ENCODE results near the gene SMS.
"Not testable (repeated sequence)": the region's sequence is repeated elsewhere in the genome, so short reads cannot be mapped to it uniquely, and the experiment has no call there.

The SMS gene

GRCh38 chrX:21944136-21944615 lies 3.7 kb downstream of the SMS start:
- H3K4me1 ChIP-seq = peaks cover 0 to 42% (median 3%) of the 10 kb centered on the region in 4 donors
- TF ChIP-seq CTCF (IDR thresholded peaks at IDR 0.05) = no peak
- H3K9me3 ChIP-seq = no peaks in the 10 kb centered on the region
- no peaks in the 10 kb centered on the region for H3K27me3 ChIP-seq
- peak overlapping the region; percentile 44 to 81 for H3K27ac ChIP-seq
- no peak for DNase-seq
- intact Hi-C loops (cut with DNase I; ENCODE audit: low total_unique reads) = loop anchor here (10.0 kb wide), 1 partner anchor 1431 kb away; no protein-coding TSS in a partner anchor
- no peak overlapping the region for H3K4me3 ChIP-seq
- no peaks in the 10 kb centered on the region for H3K36me3 ChIP-seq

GRCh38 chrX:21946925-21947641 lies 6.6 kb downstream of the SMS start:
- DNase-seq = no peak
- intact Hi-C loops (cut with DNase I; ENCODE audit: low total_unique reads) = loop anchor here (10.0 kb wide), 1 partner anchor 1428 kb away; no protein-coding TSS in a partner anchor
- H3K27me3 ChIP-seq = no peaks in the 10 kb centered on the region
- no peaks in the 10 kb centered on the region for H3K9me3 ChIP-seq
- H3K4me3 ChIP-seq = no peak overlapping the region
- H3K4me1 ChIP-seq = peaks cover 0 to 48% (median 3%) of the 10 kb centered on the region in 4 donors
- TF ChIP-seq CTCF (IDR thresholded peaks at IDR 0.05) = no peak
- H3K36me3 ChIP-seq = no peaks in the 10 kb centered on the region
- H3K27ac ChIP-seq = no peak overlapping the region

- H3K27ac ChIP-seq = no peak overlapping the region
- H3K9me3 ChIP-seq = no peaks in the 10 kb centered on the region
- no peak for DNase-seq
- no peak overlapping the region for H3K4me3 ChIP-seq
- peaks cover 0 to 48% (median 3%) of the 10 kb centered on the region in 4 donors for H3K4me1 ChIP-seq
- no peaks in the 10 kb centered on the region for H3K36me3 ChIP-seq
- no peaks in the 10 kb centered on the region for H3K27me3 ChIP-seq
- intact Hi-C loops (cut with DNase I; ENCODE audit: low total_unique reads) = loop anchor here (10.0 kb wide), 1 partner anchor 1427 kb away; no protein-coding TSS in a partner anchor
- TF ChIP-seq CTCF (IDR thresholded peaks at IDR 0.05) = no peak
These were observed 7.2 kb downstream of the SMS start for GRCh38 chrX:21947671-21948070.

- no peak overlapping the region for H3K27ac ChIP-seq
- no peak overlapping the region for H3K4me3 ChIP-seq
- no peak for DNase-seq
- H3K36me3 ChIP-seq = no peaks in the 10 kb centered on the region
- TF ChIP-seq CTCF (IDR thresholded peaks at IDR 0.05) = no peak
- intact Hi-C loops (cut with DNase I; ENCODE audit: low total_unique reads) = loop anchor here (10.0 kb wide), 1 partner anchor 1426 kb away; no protein-coding TSS in a partner anchor
- H3K9me3 ChIP-seq = no peaks in the 10 kb centered on the region
- peaks cover 0 to 42% (median 3%) of the 10 kb centered on the region in 4 donors for H3K4me1 ChIP-seq
- H3K27me3 ChIP-seq = no peaks in the 10 kb centered on the region
These were observed 8.5 kb downstream of the SMS start for GRCh38 chrX:21948897-21949578.

DNA sequence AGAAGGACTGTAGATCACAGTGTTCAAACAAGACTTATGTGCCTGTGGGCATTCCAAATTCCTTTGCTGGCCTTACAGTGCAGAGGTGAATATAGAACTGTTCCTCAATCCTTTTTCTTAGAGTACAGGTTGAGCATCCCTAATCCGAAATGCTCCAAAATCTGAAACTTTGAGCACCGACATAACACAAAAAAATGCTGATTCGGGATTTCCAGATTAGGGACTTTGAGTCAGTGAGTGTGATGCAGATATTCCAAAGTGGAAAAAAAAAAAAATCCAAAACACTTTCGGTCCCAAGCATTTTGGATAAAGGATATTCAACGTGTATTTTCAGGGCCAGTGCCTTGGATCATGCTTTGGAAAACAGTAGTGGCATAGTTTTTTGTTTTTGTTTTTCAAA lies 9.2 kb downstream of the SMS start:
- TF ChIP-seq CTCF (IDR thresholded peaks at IDR 0.05) = no peak
- no peak for DNase-seq
- Histone ChIP-seq H3K4me1 (peaks cover 0 to 37% (median 3%) of the 10 kb centered on the region in 4 donors), H3K36me3 (no peaks in the 10 kb centered on the region), H3K27me3 (no peaks in the 10 kb centered on the region), H3K4me3 (no peak overlapping the region), H3K27ac (no peak overlapping the region), H3K9me3 (no peaks in the 10 kb centered on the region)
- intact Hi-C loops (cut with DNase I; ENCODE audit: low total_unique reads) = loop anchor here (10.0 kb wide), 1 partner anchor 1425 kb away; no protein-coding TSS in a partner anchor

DNA sequence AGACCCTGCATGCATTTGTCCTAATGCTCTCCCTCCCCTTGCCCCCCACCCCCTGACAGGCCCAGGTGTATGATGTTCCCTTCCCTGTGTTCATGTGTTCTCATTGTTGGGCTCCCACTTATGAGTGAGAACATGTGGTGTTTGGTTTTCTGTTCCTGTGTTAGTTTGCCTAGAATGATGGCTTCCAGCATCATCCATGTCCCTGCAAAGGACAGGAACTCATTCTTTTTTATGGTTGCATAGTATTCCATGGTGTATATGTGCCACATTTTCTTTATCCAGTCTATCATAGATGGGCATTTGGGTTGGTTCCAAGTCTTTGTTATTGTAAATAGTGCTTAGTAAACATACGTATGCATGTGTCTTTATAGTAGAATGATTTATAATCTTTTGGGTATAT lies 10.0 kb downstream of the SMS start:
- DNase-seq; H3K4me3 ChIP-seq; H3K36me3 ChIP-seq; H3K27ac ChIP-seq; H3K9me3 ChIP-seq; H3K27me3 ChIP-seq; intact Hi-C loops (cut with DNase I; ENCODE audit: low total_unique reads): not testable (repeated sequence)
- H3K4me1 ChIP-seq = peaks cover 0 to 38% (median 3%) of the 10 kb centered on the region in 4 donors
